Measurements from ENCODE around the gene HIVEP3. TPM values are rescaled to one million over a fixed set of nuclear protein-coding genes. Genes with fewer than 3 reads are reported as not detected.
"Not testable (repeated sequence)": the region's sequence is repeated elsewhere in the genome, so short reads cannot be mapped to it uniquely, and the experiment has no call there.

HIVEP3 gene
- total RNA-seq, 1 donor from 2014 or later, result 2.0 TPM

GRCh38 chr1:41571041-41571440 lies 347.7 kb downstream of the HIVEP3 start:
- no peak for DNase-seq (ENCODE audit: low read depth)

- DNase-seq (ENCODE audit: low read depth), result no peak
Observed at GRCh38 chr1:41568204-41568603, 350.5 kb downstream of the HIVEP3 start.

GRCh38 chr1:41566969-41567368 lies 351.8 kb downstream of the HIVEP3 start:
- DNase-seq (ENCODE audit: low read depth), result no peak

- no peak for DNase-seq (ENCODE audit: low read depth)
Observed at GRCh38 chr1:41566274-41566885, 352.3 kb downstream of the HIVEP3 start.

- no peak for DNase-seq (ENCODE audit: low read depth)
Observed at GRCh38 chr1:41564741-41565475, 353.8 kb downstream of the HIVEP3 start.

GRCh38 chr1:41562328-41562727 lies 356.4 kb downstream of the HIVEP3 start:
- DNase-seq (ENCODE audit: low read depth), result no peak

- DNase-seq (ENCODE audit: low read depth), result no peak
Observed at GRCh38 chr1:41560931-41561330, 357.8 kb downstream of the HIVEP3 start.

GRCh38 chr1:41560496-41560895 lies 358.2 kb downstream of the HIVEP3 start:
- no peak for DNase-seq (ENCODE audit: low read depth)

- DNase-seq (ENCODE audit: low read depth), result no peak
Observed at GRCh38 chr1:41559331-41559730, 359.4 kb downstream of the HIVEP3 start.

- DNase-seq (ENCODE audit: low read depth), result peak; percentile 100
Observed at GRCh38 chr1:41558761-41559171, 360.0 kb downstream of the HIVEP3 start.

GRCh38 chr1:41557751-41558455 lies 360.8 kb downstream of the HIVEP3 start:
- DNase-seq (ENCODE audit: low read depth), result no peak

GRCh38 chr1:41554746-41555145 lies 364.0 kb downstream of the HIVEP3 start:
- DNase-seq (ENCODE audit: low read depth), result not testable (repeated sequence)

- DNase-seq (ENCODE audit: low read depth), result peak; percentile 45
Observed at GRCh38 chr1:41547781-41548560, 370.8 kb downstream of the HIVEP3 start.

- no peak for DNase-seq (ENCODE audit: low read depth)
Observed at GRCh38 chr1:41547336-41547735, 371.4 kb downstream of the HIVEP3 start.

- no peak for DNase-seq (ENCODE audit: low read depth)
Observed at GRCh38 chr1:41546833-41547135, 371.9 kb downstream of the HIVEP3 start.

- DNase-seq (ENCODE audit: low read depth), result no peak
Observed at GRCh38 chr1:41545996-41546832, 372.5 kb downstream of the HIVEP3 start.

- DNase-seq (ENCODE audit: low read depth), result peak; percentile 30
Observed at GRCh38 chr1:41542196-41542930, 376.4 kb downstream of the HIVEP3 start.

GRCh38 chr1:41541592-41541952 lies 377.1 kb downstream of the HIVEP3 start:
- no peak for DNase-seq (ENCODE audit: low read depth)

GRCh38 chr1:41540886-41541591 lies 377.7 kb downstream of the HIVEP3 start:
- peak; percentile 53 for DNase-seq (ENCODE audit: low read depth)

GRCh38 chr1:41539999-41540398 lies 378.7 kb downstream of the HIVEP3 start:
- DNase-seq (ENCODE audit: low read depth), result no peak

Data from myocyte (in vitro differentiated cells).